ENCODE results near the gene DTNBP1. TPM values are rescaled to one million over a fixed set of nuclear protein-coding genes. Genes with fewer than 3 reads are reported as not detected.
"Not testable (repeated sequence)": the region's sequence is repeated elsewhere in the genome, so short reads cannot be mapped to it uniquely, and the experiment has no call there.

The DTNBP1 gene
- total RNA-seq, 8 experiments from 2014 or later, result 7.2 to 32.5 (median 17.0) TPM

DNA sequence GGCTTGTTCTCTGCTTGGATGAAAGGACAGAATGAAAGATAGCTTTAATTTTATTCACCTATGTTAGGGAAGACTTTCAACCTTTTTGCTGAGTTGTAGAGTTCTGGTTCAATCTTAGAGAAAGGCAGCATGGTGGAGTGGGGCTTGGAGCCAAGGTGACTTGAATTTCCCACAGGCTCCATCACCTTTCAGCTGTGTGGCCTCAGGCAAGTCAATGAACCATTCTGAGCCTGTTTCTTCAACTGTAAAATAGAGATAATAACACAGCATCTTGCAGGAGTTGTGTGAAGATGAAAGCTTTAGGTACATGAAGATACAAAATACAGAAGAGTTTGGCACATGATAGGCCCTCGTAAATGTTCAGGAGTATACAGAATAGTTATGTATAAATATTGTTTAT is 19.1 kb upstream of the DTNBP1 start:
- no peak for ATAC-seq (replicated peaks in 6 of 8)
- H3K27ac ChIP-seq, result no peak overlapping the region
- in situ Hi-C loops (cut with MboI; ENCODE audit: low pct_unique_long_range_greater_than_20kb in 2 of 9, low sequenced_read_pairs in 9 of 9, unreplicated experiment in 9 of 9), result loop anchor here in 8 of 9 experiments (25.0 kb wide), 3 partner anchors 480 to 530 kb away; no protein-coding TSS in a partner anchor
- no peak overlapping the region for H3K4me3 ChIP-seq
- H3K4me1 ChIP-seq (replicated peaks in 1 of 2), result no peaks in the 10 kb centered on the region
- 0 to 100% (median 61%) methylated on average over 1 of the region's 1 CpG; no CpG with 5 or more reads in 2 of the 10 experiments for WGBS, 10 experiments

DNA sequence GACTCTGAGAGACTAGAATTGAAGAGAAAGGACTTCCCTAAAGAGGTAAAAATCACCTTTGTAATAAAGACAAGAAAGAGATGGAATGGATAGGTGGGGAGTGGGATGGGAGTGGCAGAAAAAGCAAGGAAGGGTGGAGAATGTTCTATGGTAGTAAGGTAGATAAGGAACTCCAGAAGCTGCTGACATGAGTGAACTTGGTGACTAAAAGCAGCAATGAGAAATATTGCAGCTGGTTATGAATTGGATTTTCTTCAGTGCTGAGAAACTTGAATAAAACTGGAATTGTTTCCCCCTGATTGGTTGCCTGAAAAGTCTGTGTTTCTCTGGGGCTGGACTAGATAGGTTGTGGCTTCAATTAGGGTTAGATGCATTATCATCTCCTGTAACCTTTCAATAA is 15.7 kb upstream of the DTNBP1 start:
- Histone ChIP-seq H3K4me1 (replicated peaks in 1 of 2) (peaks cover 0 to 3% of the 10 kb centered on the region in 2 donors), H3K4me3 (no peak overlapping the region), H3K27ac (no peak overlapping the region)
- in situ Hi-C loops (cut with MboI; ENCODE audit: low pct_unique_long_range_greater_than_20kb in 2 of 9, low sequenced_read_pairs in 9 of 9, unreplicated experiment in 9 of 9), result loop anchor here in 8 of 9 experiments (25.0 kb wide), 3 partner anchors 484 to 534 kb away; no protein-coding TSS in a partner anchor
- ATAC-seq (replicated peaks in 6 of 8), result no peak

DNA sequence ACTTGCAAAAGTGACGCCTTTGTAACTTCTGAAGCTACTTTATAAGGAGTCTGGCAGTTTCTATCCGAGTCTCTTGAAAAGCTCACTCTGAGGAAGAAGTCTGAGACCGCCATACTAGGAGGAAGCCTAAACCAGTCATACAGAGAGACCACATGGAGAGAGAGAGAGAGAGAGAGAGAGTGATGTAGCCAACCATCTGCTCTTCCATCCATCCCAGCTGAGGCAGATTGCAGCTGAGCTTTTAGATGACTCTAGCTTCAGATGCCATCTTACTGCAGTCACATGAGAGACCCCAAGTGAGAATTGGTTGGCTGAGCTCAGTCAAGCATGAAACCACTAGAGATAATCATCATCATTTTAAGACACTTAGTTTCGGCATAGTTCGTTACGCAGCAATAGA is 15.0 kb upstream of the DTNBP1 start:
- ATAC-seq (replicated peaks in 6 of 8), result no peak
- Histone ChIP-seq H3K27ac (no peak overlapping the region), H3K4me3 (no peak overlapping the region), H3K4me1 (replicated peaks in 1 of 2) (peaks cover 0 to 3% of the 10 kb centered on the region in 2 donors)
- 33 to 100% (median 83%) methylated on average over 1 to 6 of the region's 6 CpGs for WGBS, 10 experiments
- in situ Hi-C loops (cut with MboI; ENCODE audit: low pct_unique_long_range_greater_than_20kb in 2 of 9, low sequenced_read_pairs in 9 of 9, unreplicated experiment in 9 of 9), result loop anchor here in 8 of 9 experiments (25.0 kb wide), 3 partner anchors 484 to 534 kb away; no protein-coding TSS in a partner anchor

DNA sequence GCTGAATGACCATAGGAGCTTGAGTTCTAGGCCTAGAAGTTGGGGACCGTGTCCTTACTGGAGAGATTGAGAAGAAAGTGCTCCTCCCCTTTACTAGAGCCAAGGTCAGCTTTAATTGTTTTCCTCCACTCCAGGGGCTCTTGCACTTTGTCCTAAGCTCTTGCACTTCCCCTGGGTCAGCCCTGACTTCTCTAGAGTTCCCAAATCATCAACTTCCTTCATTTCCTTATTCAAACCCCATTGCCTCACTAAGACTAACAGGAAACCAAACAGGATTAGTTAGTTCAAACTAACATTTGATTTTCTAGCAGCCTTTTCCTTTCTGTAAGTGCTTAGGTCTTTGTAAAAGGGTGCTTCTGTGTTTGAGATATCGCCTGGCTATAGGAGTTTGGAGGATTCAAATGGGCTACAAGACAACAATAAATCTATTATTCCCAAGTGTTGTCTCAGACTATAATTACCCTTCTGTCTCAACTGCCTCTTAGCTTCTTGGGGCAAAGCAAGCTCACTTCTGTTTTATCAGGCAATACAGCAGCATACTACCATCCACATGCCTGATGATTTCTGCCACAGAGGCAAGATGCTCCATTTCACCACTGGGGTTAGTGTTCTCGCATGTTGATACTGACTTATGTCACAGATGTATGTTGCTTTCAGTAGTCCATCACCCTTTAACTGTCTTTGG is 12.8 kb upstream of the DTNBP1 start:
- H3K27ac ChIP-seq, result no peak overlapping the region
- in situ Hi-C loops (cut with MboI; ENCODE audit: low pct_unique_long_range_greater_than_20kb in 2 of 9, low sequenced_read_pairs in 9 of 9, unreplicated experiment in 9 of 9), result loop anchor here in 8 of 9 experiments (25.0 kb wide), 3 partner anchors 487 to 537 kb away; no protein-coding TSS in a partner anchor
- peaks cover 0 to 3% of the 10 kb centered on the region in 2 donors for H3K4me1 ChIP-seq (replicated peaks in 1 of 2)
- ATAC-seq (replicated peaks in 6 of 8), result no peak
- H3K4me3 ChIP-seq, result no peak overlapping the region
- 25 to 100% (median 93%) methylated on average over 1 to 3 of the region's 3 CpGs; no CpG with 5 or more reads in 1 of the 10 experiments for WGBS, 10 experiments

DNA sequence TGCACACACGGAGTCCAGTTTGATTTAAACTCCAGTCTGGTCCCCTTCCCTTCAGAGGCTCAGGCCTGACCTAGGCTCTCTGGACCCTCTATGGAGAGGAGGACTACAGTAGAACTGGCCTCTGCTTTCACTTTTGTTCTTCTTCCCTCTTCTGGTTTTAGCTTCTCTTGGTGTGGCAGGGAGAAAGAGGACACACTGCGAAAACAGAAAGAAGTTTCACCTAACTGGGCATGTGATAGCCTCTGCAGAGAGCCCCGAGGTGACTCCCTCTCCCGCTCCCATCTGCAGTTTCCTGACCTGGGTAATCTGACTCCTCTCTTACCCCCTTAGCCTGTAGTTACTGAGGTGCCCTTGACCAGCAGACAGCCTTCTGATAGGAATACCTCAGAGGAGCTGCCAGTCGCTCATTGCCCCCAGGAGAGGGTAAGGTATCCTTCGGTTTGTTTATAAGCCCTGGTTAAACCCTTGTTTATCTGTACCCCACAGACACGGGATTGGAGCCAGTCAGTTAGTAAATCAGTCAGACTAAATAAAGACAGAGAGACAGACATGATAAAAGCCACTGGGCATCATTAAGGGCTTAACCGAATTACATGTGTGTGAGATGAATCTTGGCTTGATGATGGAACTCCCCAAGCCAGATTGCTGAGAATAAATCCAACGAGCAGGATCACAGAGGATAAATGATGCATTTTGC is 12.0 kb upstream of the DTNBP1 start:
- Histone ChIP-seq H3K4me3 (no peak overlapping the region), H3K4me1 (replicated peaks in 1 of 2) (peaks cover 0 to 3% of the 10 kb centered on the region in 2 donors), H3K27ac (no peak overlapping the region)
- in situ Hi-C loops (cut with MboI; ENCODE audit: low pct_unique_long_range_greater_than_20kb in 2 of 9, low sequenced_read_pairs in 9 of 9, unreplicated experiment in 9 of 9), result loop anchor here in 8 of 9 experiments (25.0 kb wide), 3 partner anchors 487 to 537 kb away; no protein-coding TSS in a partner anchor
- ATAC-seq (replicated peaks in 6 of 8), result no peak
- 50 to 93% (median 79%) methylated on average over 2 to 8 of the region's 9 CpGs; no CpG with 5 or more reads in 1 of the 10 experiments for WGBS, 10 experiments

DNA sequence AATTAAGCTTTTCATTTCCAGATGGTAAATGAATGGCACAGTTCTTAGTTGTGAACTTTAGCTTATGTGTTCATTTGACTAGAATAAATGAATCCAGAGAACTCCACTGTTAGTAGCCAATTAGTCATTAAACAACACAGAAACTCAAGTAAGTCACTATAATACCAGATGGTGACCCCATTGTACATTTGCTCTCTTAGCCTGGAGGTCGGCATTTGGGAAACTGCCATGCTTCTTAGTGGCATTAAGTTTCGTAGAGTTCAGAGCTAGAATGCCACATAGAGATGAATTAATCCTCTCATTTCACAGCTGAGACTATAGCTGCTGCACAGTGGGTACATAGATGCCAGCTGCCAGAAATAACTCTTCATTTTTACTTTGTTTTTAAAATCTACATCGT is 10.8 kb upstream of the DTNBP1 start:
- ATAC-seq (replicated peaks in 6 of 8), result no peak
- WGBS, 10 experiments, result 13 to 81% (median 61%) methylated on average over 2 to 3 of the region's 3 CpGs; no CpG with 5 or more reads in 2 of the 10 experiments
- Histone ChIP-seq H3K4me3 (no peak overlapping the region), H3K27ac (no peak overlapping the region), H3K4me1 (replicated peaks in 1 of 2) (peaks cover 0 to 3% of the 10 kb centered on the region in 2 donors)
- in situ Hi-C loops (cut with MboI; ENCODE audit: low pct_unique_long_range_greater_than_20kb in 2 of 9, low sequenced_read_pairs in 9 of 9, unreplicated experiment in 9 of 9), result no loop called here

DNA sequence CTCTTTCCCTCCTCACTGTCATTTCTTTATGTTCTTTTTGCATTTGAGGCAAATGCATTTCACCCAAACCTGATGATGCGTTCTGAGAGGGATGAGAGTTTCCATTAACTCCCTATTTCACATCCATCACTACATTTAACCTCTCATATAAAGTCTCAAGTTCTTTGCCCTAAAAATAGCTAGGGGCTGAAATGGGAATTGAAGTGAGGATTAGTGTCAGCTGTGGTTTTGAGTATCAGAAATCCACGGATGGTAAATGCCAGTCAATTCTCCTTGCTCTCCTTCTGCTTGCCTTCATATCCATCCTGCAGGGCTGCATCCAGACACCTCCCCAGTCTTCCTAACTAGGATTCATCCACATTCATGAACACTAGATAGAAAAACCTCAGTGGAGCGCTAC is 10.0 kb upstream of the DTNBP1 start:
- no peak overlapping the region for H3K4me3 ChIP-seq
- ATAC-seq (replicated peaks in 6 of 8), result no peak
- WGBS, 10 experiments, result 22 to 100% (median 60%) methylated on average over 1 to 3 of the region's 3 CpGs; no CpG with 5 or more reads in 2 of the 10 experiments
- H3K27ac ChIP-seq, result no peak overlapping the region
- peaks cover 0 to 3% of the 10 kb centered on the region in 2 donors for H3K4me1 ChIP-seq (replicated peaks in 1 of 2)
- in situ Hi-C loops (cut with MboI; ENCODE audit: low pct_unique_long_range_greater_than_20kb in 2 of 9, low sequenced_read_pairs in 9 of 9, unreplicated experiment in 9 of 9), result no loop called here

DNA sequence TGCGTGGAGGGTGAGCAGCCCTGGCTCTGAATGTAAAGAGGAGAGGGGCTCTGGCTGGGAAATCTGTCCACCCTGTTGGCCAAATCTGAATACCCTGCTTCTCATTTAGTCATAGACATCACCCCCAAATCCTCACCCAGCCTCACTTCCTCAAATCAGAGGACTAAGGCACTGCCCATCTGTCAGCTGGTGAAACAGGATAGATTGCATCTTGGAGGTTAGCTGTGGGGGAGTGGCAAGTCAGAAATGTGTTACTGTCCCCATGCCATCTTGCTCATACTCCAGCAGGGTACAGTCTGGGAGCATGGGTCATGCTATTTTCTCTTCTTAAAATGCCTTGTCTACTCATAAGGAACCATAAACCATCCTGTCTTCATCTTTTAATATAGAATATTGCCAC is 9.5 kb upstream of the DTNBP1 start:
- no peak overlapping the region for H3K4me3 ChIP-seq
- WGBS, 10 experiments, result 80 to 100% methylated on average over 1 of the region's 1 CpG; no CpG with 5 or more reads in 8 of the 10 experiments
- no peak overlapping the region for H3K27ac ChIP-seq
- peaks cover 0 to 3% of the 10 kb centered on the region in 2 donors for H3K4me1 ChIP-seq (replicated peaks in 1 of 2)
- in situ Hi-C loops (cut with MboI; ENCODE audit: low pct_unique_long_range_greater_than_20kb in 2 of 9, low sequenced_read_pairs in 9 of 9, unreplicated experiment in 9 of 9), result no loop called here
- ATAC-seq (replicated peaks in 6 of 8), result no peak

DNA sequence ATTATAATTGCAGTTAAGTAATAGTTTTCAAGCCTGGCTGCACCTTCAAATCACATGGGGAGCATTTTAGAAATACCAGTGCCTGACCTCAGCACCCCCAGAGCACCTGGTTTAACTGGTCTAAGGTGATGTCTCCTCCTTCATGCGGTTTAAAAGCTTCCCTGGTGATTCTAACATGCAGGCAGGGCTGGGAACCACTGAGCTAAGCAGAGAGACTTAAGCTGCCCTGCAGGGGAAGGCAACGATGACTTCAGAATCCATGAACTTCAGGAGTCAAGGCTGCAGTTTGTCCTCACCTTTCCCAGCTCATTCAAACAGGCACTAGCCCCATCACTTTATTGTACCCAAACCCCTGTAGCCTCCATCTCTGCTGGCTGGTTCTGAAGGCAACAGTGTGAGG is 6.1 kb upstream of the DTNBP1 start:
- 0 to 75% (median 55%) methylated on average over 1 of the region's 2 CpGs; no CpG with 5 or more reads in 4 of the 10 experiments for WGBS, 10 experiments
- in situ Hi-C loops (cut with MboI; ENCODE audit: low pct_unique_long_range_greater_than_20kb in 2 of 9, low sequenced_read_pairs in 9 of 9, unreplicated experiment in 9 of 9), result no loop called here
- H3K4me3 ChIP-seq, result no peak overlapping the region
- no peak for ATAC-seq (replicated peaks in 6 of 8)
- H3K27ac ChIP-seq, result no peak overlapping the region
- H3K4me1 ChIP-seq (replicated peaks in 1 of 2), result no peaks in the 10 kb centered on the region

DNA sequence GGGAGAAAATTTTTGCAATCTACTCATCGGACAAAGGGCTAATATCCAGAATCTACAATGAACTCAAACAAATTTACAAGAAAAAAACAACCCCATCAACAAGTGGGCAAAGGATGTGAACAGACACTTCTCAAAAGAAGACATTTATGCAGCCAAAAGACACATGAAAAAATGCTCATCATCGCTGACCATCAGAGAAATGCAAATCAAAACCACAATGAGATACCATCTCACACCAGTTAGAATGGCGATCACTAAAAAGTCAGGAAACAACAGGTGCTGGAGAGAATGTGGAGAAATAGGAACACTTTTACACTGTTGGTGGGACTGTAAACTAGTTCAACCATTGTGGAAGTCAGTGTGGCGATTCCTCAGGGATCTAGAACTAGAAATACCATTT is 4.1 kb upstream of the DTNBP1 start:
- in situ Hi-C loops (cut with MboI; ENCODE audit: low pct_unique_long_range_greater_than_20kb in 2 of 9, low sequenced_read_pairs in 9 of 9, unreplicated experiment in 9 of 9), result not testable (repeated sequence)
- WGBS, 10 experiments, result 100% methylated on average over 1 to 2 of the region's 4 CpGs; no CpG with 5 or more reads in 8 of the 10 experiments

DNA sequence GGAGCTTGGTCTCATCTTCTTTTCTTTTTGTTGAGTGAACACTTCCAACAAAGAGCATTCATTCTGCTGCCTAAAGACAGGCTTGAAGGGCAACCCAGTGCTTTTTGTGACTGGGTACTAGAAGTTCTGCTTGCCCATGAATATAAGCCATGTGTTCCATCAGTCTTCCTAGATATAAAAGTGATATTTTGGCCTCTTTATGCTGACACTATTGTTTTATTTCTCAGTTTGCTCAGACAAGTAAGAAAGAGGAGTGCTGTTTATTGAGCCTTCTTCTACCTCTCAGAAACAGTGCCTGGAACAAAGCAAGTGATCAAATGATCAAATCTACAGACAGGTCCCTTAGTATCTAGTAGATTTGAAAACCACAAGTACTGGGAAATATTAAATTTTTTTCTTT is 2.4 kb upstream of the DTNBP1 start:
- peaks cover 0 to 6% of the 10 kb centered on the region in 2 donors for H3K4me1 ChIP-seq (replicated peaks in 1 of 2)
- H3K4me3 ChIP-seq, result no peak overlapping the region
- in situ Hi-C loops (cut with MboI; ENCODE audit: low pct_unique_long_range_greater_than_20kb in 2 of 9, low sequenced_read_pairs in 9 of 9, unreplicated experiment in 9 of 9), result no loop called here
- no peak overlapping the region for H3K27ac ChIP-seq
- ATAC-seq (replicated peaks in 6 of 8), result no peak

More for the DNA sequence above, 4.1 kb upstream of the DTNBP1 start:
- not testable (repeated sequence) for H3K27ac ChIP-seq; H3K4me3 ChIP-seq; ATAC-seq (replicated peaks in 6 of 8); H3K4me1 ChIP-seq (replicated peaks in 1 of 2)

DNA sequence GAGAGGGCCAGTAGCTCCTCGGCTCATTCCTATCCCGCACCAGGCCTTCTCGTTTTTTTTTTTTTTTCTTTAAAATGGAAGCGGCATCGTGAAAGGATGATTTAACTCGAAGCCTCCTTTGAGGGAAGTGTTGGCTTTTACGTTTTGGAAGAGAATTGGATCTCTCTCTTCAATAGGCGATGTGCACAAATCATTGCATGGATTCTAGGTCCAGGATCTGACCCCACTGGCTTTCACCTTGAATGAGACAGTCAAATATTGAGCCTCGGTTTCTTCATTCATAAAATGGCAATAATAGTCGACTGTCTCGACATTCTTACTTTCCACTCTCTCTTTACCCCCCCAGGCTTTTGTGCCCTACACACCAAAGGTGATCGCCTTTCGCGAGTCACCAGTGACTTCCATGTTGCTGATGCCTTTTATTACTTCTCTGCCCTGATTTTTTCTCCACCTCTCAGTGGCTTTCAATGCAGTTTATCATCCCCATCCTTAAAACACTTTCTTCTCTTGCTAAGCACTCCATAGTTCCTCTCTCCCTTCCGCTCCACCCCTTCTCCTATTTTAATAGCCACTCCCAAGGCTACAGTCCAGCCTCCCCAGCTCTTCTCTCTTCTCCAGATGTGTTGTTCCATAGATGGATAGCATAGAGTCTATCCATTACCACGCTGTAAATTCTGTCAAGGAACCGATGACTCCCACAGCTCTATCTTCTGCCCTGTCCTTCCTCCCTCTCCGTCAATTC is 473 bp upstream of the DTNBP1 start:
- peaks cover 0 to 6% of the 10 kb centered on the region in 2 donors for H3K4me1 ChIP-seq (replicated peaks in 1 of 2)
- H3K4me3 ChIP-seq, result peak overlapping the region; percentile 48 to 94 (median 61)
- H3K27ac ChIP-seq, result no peak overlapping the region
- ATAC-seq (replicated peaks in 6 of 8), result no peak
- WGBS, 10 experiments, result 11 to 97% (median 50%) methylated on average over 6 to 18 of the region's 18 CpGs
- in situ Hi-C loops (cut with MboI; ENCODE audit: low pct_unique_long_range_greater_than_20kb in 2 of 9, low sequenced_read_pairs in 9 of 9, unreplicated experiment in 9 of 9), result no loop called here

DNA sequence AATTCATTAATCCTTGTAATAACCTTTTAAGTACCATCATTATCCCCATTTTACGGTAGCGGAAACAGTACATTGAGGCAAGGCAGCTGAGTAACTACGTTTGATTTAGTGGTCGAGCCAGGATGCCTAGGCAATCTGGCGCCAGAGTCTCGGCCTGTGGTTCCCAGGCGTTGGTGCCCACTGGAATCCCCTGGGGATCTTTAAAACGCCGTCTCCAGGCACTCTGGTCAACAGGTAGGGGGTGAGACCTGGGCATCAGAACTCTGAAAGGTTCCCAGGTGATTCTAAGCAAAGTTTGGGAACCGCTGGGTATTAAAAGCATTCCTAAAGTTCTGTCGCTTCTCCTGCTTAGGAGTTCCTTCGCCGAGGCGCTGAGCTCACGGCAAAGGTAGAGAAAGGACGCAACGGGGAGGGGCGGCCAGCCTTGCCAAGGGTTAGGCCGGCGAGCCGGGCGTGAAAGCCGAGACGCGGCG is 939 bp downstream of the DTNBP1 start:
- peak overlapping the region; percentile 48 to 94 (median 61) for H3K4me3 ChIP-seq
- H3K4me1 ChIP-seq (replicated peaks in 1 of 2), result peaks cover 0 to 6% of the 10 kb centered on the region in 2 donors
- in situ Hi-C loops (cut with MboI; ENCODE audit: low pct_unique_long_range_greater_than_20kb in 2 of 9, low sequenced_read_pairs in 9 of 9, unreplicated experiment in 9 of 9), result no loop called here
- WGBS, 10 experiments, result 7 to 96% (median 27%) methylated on average over 2 to 13 of the region's 26 CpGs; no CpG with 5 or more reads in 4 of the 10 experiments
- no peak for ATAC-seq (replicated peaks in 6 of 8)
- peak overlapping the region in 1 of 2 donors; percentile 71 for H3K27ac ChIP-seq
